AG04449 (cell line): Measurements from ENCODE around the gene HMX2.

ENCODE experiments used
- CTCF ChIA-PET: fragments of 350-600 bp; formaldehyde crosslinking; extraction: SDS; loops from one replicate; lab custom pipeline; 2021; ENCODE audit warnings: antibody characterized with exemption; lab: Yijun Ruan, JAX
- POLR2A ChIA-PET: fragments of 400-600, 350-600 bp; formaldehyde crosslinking; extraction: SDS; loops from one replicate; lab custom pipeline; 2020; ENCODE audit warnings: antibody characterized with exemption, inconsistent platforms; lab: Yijun Ruan, JAX
- DNase-seq: peaks from one replicate; pipeline ENCODE4 v3.0.0-alpha.2; 2010; ENCODE audit warnings: low read depth, low spot score
- H3K4me3 ChIP-seq: 2 replicates; pipeline ENCODE4 v1.5.1; 2011; ENCODE audit warnings: low read depth, mild to moderate bottlenecking, control low read depth, low read length
- TF ChIP-seq, protein P1 (sequence below): IDR thresholded peaks from one replicate; pipeline ENCODE4 v1.5.1; 2011; ENCODE audit warnings: mild to moderate bottlenecking, moderate library complexity, low read length, control low read depth, inconsistent platforms; ENCODE audit not compliant: insufficient read depth; ENCODE audit errors: missing control alignments

Gene HMX2

DNA sequence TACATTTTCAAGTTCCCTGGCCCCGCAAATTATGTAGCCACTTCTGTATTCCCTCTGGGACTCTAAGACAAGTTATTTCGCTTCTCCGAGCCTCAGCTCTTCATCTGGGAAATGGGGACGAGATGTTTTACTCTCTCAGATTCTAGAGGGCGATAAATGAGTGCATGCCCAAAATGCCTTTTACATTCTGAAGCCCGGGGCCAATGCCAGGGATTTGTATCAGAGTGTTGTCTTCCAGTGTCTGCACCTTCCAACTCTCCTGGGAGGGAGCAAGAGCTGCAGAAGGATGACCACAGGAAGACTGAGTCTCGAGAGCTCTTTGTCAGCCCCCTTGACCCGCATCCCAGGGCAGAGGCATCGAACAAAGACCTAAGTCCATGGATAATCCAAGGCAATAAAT lies 46.1 kb downstream of the HMX2 start:
- H3K4me3 ChIP-seq = no peak overlapping the region
- TF ChIP-seq, protein P1, sequence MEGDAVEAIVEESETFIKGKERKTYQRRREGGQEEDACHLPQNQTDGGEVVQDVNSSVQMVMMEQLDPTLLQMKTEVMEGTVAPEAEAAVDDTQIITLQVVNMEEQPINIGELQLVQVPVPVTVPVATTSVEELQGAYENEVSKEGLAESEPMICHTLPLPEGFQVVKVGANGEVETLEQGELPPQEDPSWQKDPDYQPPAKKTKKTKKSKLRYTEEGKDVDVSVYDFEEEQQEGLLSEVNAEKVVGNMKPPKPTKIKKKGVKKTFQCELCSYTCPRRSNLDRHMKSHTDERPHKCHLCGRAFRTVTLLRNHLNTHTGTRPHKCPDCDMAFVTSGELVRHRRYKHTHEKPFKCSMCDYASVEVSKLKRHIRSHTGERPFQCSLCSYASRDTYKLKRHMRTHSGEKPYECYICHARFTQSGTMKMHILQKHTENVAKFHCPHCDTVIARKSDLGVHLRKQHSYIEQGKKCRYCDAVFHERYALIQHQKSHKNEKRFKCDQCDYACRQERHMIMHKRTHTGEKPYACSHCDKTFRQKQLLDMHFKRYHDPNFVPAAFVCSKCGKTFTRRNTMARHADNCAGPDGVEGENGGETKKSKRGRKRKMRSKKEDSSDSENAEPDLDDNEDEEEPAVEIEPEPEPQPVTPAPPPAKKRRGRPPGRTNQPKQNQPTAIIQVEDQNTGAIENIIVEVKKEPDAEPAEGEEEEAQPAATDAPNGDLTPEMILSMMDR = no peak
- ChIA-PET POLR2A (interaction anchor here (0.7 kb wide), 1 partner anchor 34 kb away, joined by 3 read pairs; no protein-coding TSS in a partner anchor), CTCF (no interaction called here)
- DNase-seq = no peak
